ENCODE results near the gene VAV2. TPM values are rescaled to one million over a fixed set of nuclear protein-coding genes. Genes with fewer than 3 reads are reported as not detected.
A peak's percentile ranks its signal among the peaks of the same experiment; 100 is the strongest.
"Not testable (repeated sequence)": the region's sequence is repeated elsewhere in the genome, so short reads cannot be mapped to it uniquely, and the experiment has no call there.

The VAV2 gene
- total RNA-seq, 1 experiment from 2014 or later: 28.0 TPM

GRCh38 chr9:133961226-133962165, 30.6 kb downstream of the VAV2 start:
- H3K27ac ChIP-seq: no peak overlapping the region
- no peak for DNase-seq
- peaks cover 7% of the 10 kb centered on the region for H3K9me3 ChIP-seq (replicated peaks)
- no peaks in the 10 kb centered on the region for H3K36me3 ChIP-seq
- H3K4me1 ChIP-seq: peaks cover 39% of the 10 kb centered on the region
- no peaks in the 10 kb centered on the region for H3K27me3 ChIP-seq
- no peak overlapping the region for H3K4me3 ChIP-seq

GRCh38 chr9:133960568-133961129, 31.5 kb downstream of the VAV2 start:
- peaks cover 41% of the 10 kb centered on the region for H3K4me1 ChIP-seq
- no peak overlapping the region for H3K27ac ChIP-seq
- no peak overlapping the region for H3K4me3 ChIP-seq
- no peaks in the 10 kb centered on the region for H3K36me3 ChIP-seq
- H3K9me3 ChIP-seq (replicated peaks): peaks cover 7% of the 10 kb centered on the region
- no peaks in the 10 kb centered on the region for H3K27me3 ChIP-seq
- no peak for DNase-seq

DNA sequence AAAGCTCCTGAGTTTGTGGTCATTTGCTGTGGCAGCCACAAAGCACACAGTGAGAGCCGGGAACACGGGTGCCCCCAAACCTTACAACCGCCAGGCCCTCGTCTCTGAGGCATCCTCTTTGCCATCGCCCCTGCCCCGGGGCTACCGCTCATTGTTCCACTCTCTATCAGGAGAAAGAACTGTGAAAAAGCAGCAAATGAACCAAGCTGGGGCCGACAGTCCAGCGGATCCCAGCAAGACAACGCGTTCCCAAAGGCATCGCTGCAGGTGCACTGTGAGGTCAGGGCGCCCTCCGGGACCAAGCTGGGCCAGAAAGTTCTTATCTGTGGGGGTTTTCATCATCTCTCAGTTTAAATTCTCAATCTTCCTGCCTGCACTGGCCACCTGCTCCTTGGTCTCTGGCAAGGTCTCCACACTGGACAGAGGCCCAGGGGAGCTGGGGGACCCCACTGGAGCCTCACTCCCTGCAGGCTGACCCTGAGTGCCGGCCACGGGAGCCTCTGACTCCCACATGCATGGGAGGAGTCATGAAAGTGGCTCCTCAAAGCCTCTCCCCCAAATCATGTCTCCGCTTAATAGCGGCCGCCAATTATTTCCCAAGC, 32.1 kb downstream of the VAV2 start:
- no peaks in the 10 kb centered on the region for H3K36me3 ChIP-seq
- H3K4me1 ChIP-seq: peaks cover 38% of the 10 kb centered on the region
- H3K27me3 ChIP-seq: no peaks in the 10 kb centered on the region
- DNase-seq: no peak
- no peak overlapping the region for H3K4me3 ChIP-seq
- no peak overlapping the region for H3K27ac ChIP-seq
- H3K9me3 ChIP-seq (replicated peaks): peaks cover 7% of the 10 kb centered on the region

GRCh38 chr9:133959171-133959570, 33.0 kb downstream of the VAV2 start:
- DNase-seq: no peak
- H3K9me3 ChIP-seq (replicated peaks): no peaks in the 10 kb centered on the region; the same call in 1 of the 2 replicates
- H3K4me3 ChIP-seq: no peak overlapping the region
- peaks cover 38% of the 10 kb centered on the region for H3K4me1 ChIP-seq
- no peaks in the 10 kb centered on the region for H3K27me3 ChIP-seq
- H3K27ac ChIP-seq: no peak overlapping the region
- no peaks in the 10 kb centered on the region for H3K36me3 ChIP-seq

GRCh38 chr9:133958756-133959155, 33.4 kb downstream of the VAV2 start:
- no peaks in the 10 kb centered on the region for H3K27me3 ChIP-seq
- no peak overlapping the region for H3K4me3 ChIP-seq
- H3K9me3 ChIP-seq (replicated peaks): no peaks in the 10 kb centered on the region; the same call in 1 of the 2 replicates
- peaks cover 38% of the 10 kb centered on the region for H3K4me1 ChIP-seq
- H3K36me3 ChIP-seq: no peaks in the 10 kb centered on the region
- no peak for DNase-seq
- no peak overlapping the region for H3K27ac ChIP-seq

DNA sequence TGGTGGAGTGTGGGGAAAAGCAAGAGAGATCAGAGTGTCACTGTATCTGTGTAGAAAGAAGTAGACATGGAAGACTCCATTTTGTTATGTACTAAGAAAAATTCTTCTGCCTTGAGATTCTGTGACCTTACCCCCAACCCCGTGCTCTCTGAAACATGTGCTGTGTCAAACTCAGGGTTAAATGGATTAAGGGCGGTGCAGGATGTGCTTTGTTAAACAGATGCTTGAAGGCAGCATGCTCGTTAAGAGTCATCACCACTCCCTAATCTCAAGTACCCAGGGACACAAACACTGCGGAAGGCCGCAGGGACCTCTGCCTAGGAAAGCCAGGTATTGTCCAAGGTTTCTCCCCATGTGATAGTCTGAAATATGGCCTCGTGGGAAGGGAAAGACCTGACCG, 34.4 kb downstream of the VAV2 start:
- Histone ChIP-seq H3K4me1 (peaks cover 38% of the 10 kb centered on the region), H3K27ac (peak overlapping the region; percentile 47)
- not testable (repeated sequence) for H3K4me3 ChIP-seq; H3K36me3 ChIP-seq; H3K27me3 ChIP-seq; DNase-seq; H3K9me3 ChIP-seq (replicated peaks)

DNA sequence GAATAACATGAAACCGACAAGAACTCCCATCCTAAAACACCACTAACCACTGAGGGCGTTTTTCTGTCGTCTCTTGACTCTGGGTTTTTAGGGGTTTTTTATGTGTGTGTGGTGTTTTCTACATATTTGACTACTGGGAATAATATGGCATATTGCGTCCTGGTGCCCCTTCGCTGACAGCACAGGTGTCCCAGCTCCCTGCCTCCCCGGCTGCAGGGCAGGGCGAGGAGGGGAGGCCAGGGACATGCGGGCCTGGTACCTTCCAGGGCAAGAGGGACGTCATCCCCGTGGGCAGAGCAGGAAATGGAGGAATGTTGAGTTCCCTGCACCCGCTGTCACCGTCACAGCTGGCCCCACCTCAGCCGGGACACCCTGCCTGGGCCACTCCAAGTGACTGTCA, 34.8 kb downstream of the VAV2 start:
- no peak for DNase-seq
- Histone ChIP-seq H3K4me3 (no peak overlapping the region), H3K9me3 (replicated peaks) (no peaks in the 10 kb centered on the region), H3K27ac (peak overlapping the region; percentile 47), H3K36me3 (no peaks in the 10 kb centered on the region), H3K4me1 (peaks cover 38% of the 10 kb centered on the region), H3K27me3 (no peaks in the 10 kb centered on the region)

GRCh38 chr9:133956520-133957076, 35.5 kb downstream of the VAV2 start:
- H3K27me3 ChIP-seq: no peaks in the 10 kb centered on the region
- no peaks in the 10 kb centered on the region for H3K36me3 ChIP-seq
- no peak overlapping the region for H3K4me3 ChIP-seq
- H3K27ac ChIP-seq: peak overlapping the region; percentile 47
- H3K9me3 ChIP-seq (replicated peaks): no peaks in the 10 kb centered on the region
- DNase-seq: peak; percentile 73 to 79
- H3K4me1 ChIP-seq: peaks cover 39% of the 10 kb centered on the region

DNA sequence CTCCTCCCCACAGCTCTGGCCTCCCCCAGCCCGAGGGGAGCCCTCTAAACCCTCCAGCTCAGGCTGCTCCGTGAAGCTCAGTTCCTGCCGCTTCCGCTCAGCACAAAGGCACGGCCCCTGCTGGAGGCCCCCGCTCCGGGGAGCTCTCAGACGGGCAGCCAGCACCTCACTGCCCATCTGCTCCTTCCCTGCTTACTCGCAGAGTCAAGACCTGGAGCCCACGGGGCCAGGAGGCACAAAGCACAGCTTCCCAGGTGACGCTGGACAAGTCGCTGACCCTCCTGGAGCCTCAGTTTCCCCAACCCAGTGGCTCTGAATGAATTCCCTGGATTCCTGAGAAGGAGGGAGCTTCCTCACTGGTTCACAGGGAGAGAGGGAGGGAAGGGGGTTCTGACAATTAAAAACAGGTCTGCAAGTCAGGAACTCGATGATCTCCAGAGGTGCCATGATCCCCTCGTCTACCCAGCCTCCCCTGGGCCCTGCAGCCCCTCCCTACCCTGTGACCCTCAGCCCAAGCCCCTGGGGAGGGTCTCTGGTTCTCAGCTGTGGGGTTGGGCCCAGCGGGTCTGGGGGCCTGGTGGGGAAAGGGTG, 36.2 kb downstream of the VAV2 start:
- H3K4me3 ChIP-seq: no peak overlapping the region
- peak overlapping the region; percentile 47 for H3K27ac ChIP-seq
- DNase-seq: peak; percentile 61 to 67
- peaks cover 45% of the 10 kb centered on the region for H3K4me1 ChIP-seq
- H3K27me3 ChIP-seq: no peaks in the 10 kb centered on the region
- no peaks in the 10 kb centered on the region for H3K36me3 ChIP-seq
- H3K9me3 ChIP-seq (replicated peaks): no peaks in the 10 kb centered on the region

- no peak for DNase-seq
Measured at GRCh38 chr9:133954862-133955529, 37.1 kb downstream of the VAV2 start.

DNA sequence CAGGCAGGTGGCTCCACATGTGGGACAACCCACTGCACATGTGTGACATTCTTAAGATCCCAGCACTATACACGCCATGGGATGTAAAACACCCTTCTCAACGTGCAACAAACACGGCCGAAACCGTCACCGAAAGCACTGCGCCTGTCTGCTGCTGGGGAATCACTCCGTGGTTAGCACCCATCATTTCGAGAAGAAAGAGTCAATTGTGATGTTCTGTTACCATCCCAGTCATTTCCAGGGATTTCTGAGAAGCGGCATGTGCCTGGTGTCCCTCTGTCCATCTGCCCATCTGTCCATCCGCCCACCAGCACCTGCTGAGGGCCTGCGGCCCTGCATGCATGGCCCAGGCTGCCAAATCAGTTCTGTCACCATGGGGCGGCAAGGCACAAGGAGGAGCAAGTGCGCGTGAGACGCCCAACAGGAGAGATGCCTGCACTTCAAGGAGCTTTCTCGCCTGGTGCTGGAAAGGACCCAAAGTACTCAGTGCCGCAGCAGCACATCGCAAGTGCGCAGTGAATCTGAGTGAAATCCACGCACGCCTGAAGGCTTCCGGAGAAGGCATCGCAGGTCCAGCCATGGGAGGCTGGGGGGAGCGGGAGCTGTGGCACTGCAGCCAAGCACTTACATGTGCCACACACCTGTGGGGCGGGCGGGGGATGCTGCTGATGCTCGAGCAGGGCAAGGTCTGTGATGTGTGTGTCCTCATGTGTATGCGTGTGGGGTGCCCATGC, 38.0 kb downstream of the VAV2 start:
- no peak overlapping the region for H3K27ac ChIP-seq
- H3K27me3 ChIP-seq: no peaks in the 10 kb centered on the region
- peaks cover 48% of the 10 kb centered on the region for H3K4me1 ChIP-seq
- H3K4me3 ChIP-seq: no peak overlapping the region
- H3K36me3 ChIP-seq: no peaks in the 10 kb centered on the region
- DNase-seq: no peak
- no peaks in the 10 kb centered on the region for H3K9me3 ChIP-seq (replicated peaks)

More at GRCh38 chr9:133954862-133955529, 37.1 kb downstream of the VAV2 start:
- no peak overlapping the region for H3K27ac ChIP-seq
- H3K27me3 ChIP-seq: no peaks in the 10 kb centered on the region
- H3K36me3 ChIP-seq: no peaks in the 10 kb centered on the region
- H3K9me3 ChIP-seq (replicated peaks): no peaks in the 10 kb centered on the region
- no peak overlapping the region for H3K4me3 ChIP-seq
- peaks cover 50% of the 10 kb centered on the region for H3K4me1 ChIP-seq

GRCh38 chr9:133953621-133953975, 38.5 kb downstream of the VAV2 start:
- H3K9me3 ChIP-seq (replicated peaks): no peaks in the 10 kb centered on the region
- H3K27me3 ChIP-seq: no peaks in the 10 kb centered on the region
- no peak for DNase-seq
- H3K27ac ChIP-seq: no peak overlapping the region
- peaks cover 43% of the 10 kb centered on the region for H3K4me1 ChIP-seq
- H3K36me3 ChIP-seq: no peaks in the 10 kb centered on the region
- no peak overlapping the region for H3K4me3 ChIP-seq

DNA sequence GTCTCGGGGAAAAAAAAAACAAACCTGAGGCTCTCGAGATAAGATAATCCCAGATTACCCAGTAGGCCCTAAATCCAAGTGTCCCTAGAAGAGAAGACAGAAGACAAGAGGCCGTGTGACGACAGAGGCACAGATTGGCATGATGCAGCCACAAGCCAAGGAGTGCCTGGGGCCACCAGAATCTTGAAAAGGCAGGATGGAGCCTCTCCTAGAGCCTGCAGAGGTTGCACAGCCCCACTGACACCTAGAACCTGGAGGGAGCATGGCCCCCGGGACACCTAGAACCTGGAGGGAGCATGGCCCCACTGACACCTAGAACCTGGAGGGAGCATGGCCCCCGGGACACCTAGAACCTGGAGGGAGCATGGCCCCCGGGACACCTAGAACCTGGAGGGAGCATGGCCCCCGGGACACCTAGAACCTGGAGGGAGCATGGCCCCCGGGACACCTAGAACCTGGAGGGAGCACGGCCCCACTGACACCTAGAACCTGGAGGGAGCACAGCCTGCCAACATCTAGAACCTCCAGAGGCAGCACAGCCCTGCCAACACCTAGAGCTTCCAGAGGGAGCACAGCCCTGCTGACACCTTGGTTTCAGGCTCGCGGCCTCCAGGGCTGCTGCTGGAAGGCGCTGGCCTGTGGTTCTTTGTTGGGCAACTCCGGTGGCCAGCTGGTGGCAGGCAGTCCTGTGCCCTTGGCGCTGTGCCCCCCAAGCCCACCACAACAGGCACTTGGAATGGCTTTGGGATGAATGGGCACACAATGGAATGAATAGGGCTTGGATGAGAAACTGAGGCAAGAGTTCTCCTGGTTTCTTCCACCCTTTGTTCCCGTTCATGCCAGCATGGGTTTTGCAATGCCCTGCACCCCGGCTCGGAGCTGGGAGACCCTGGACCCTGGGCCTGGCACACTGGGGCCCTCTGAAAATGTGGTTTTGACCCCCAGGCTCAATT, 39.2 kb downstream of the VAV2 start:
- H3K9me3 ChIP-seq (replicated peaks): no peaks in the 10 kb centered on the region
- H3K27ac ChIP-seq: no peak overlapping the region
- 0 out of 2 replicates have a peak, but pooled peaks cover 3% of the 10 kb centered on the region for H3K36me3 ChIP-seq
- H3K4me3 ChIP-seq: no peak overlapping the region
- peaks cover 40% of the 10 kb centered on the region for H3K4me1 ChIP-seq
- H3K27me3 ChIP-seq: no peaks in the 10 kb centered on the region
- no peak for DNase-seq

Measured in SJCRH30 (cell line).